ENCODE data around the gene ZNF778. TPM values are rescaled to one million over a fixed set of nuclear protein-coding genes. Genes with fewer than 3 reads are reported as not detected.

ZNF778 gene
- total RNA-seq, 1 experiment from 2014 or later, result 16.4 TPM

- no CpG with 5 or more reads among the region's 11 CpGs for WGBS (ENCODE audit: extremely low coverage, insufficient read length, low lambda C conversion rate)
- no peak overlapping the region for H3K4me3 Mint-ChIP-seq
Observed at GRCh38 chr16:89173174-89173921, 44.2 kb upstream of the ZNF778 start.

More at GRCh38 chr16:89173174-89173921, 44.2 kb upstream of the ZNF778 start:
- no peaks in the 10 kb centered on the region for H3K27me3 ChIP-seq (ENCODE audit: insufficient read depth, low read length)
- no peak overlapping the region for H2BK15ac ChIP-seq (ENCODE audit: low read depth, low read length)
- H3K4me1 ChIP-seq (ENCODE audit: insufficient read depth, low read length), result no peaks in the 10 kb centered on the region
- Mint-ChIP-seq H3K4me1 (peaks cover 12 to 23% of the 10 kb centered on the region in 2 experiments), H3K9me3 (no peaks in the 10 kb centered on the region), H3K36me3 (ENCODE audit: insufficient read depth in 1 of 3, low read depth in 3 of 3) (no peaks in the 10 kb centered on the region), H3K27me3 (ENCODE audit: low read depth) (peaks cover 18% of the 10 kb centered on the region), H3K27ac (no peak overlapping the region)
- no peak overlapping the region for H4K8ac ChIP-seq (replicated peaks; ENCODE audit: insufficient read length, low read depth, low read length)
- H3K14ac ChIP-seq (ENCODE audit: insufficient read depth, low read length), result no peak overlapping the region
- no peak overlapping the region for H3K9ac ChIP-seq (ENCODE audit: extremely low read depth, insufficient read length, low read length)
- no peak overlapping the region for H2BK20ac ChIP-seq (ENCODE audit: low read depth, low read length, poor library complexity, severe bottlenecking)
- H2BK120ac ChIP-seq (ENCODE audit: low read depth, low read length, poor library complexity, severe bottlenecking), result no peak overlapping the region
- H3K79me2 ChIP-seq (ENCODE audit: insufficient read depth, low read length), result no peaks in the 10 kb centered on the region
- H3K9me3 ChIP-seq (ENCODE audit: control insufficient read depth, low read depth, low read length), result no peaks in the 10 kb centered on the region
- no peak overlapping the region for H3K56ac ChIP-seq (ENCODE audit: insufficient read length, low read depth, low read length)
- H4K91ac ChIP-seq (ENCODE audit: insufficient read length, low read depth, low read length), result no peak overlapping the region
- TF ChIP-seq CTCF (conservative IDR thresholded peaks at IDR 0.05), result no peak
- no peak overlapping the region for H2AFZ ChIP-seq (ENCODE audit: low read length)
- H3K79me1 ChIP-seq (ENCODE audit: insufficient read depth, low read depth, low read length, poor library complexity, severe bottlenecking), result no peaks in the 10 kb centered on the region
- peaks cover 6% of the 10 kb centered on the region for H3K23me2 ChIP-seq (ENCODE audit: insufficient read length, low read depth, low read length, poor library complexity, severe bottlenecking)
- H4K20me1 ChIP-seq (ENCODE audit: control insufficient read depth, insufficient read depth, insufficient read length), result no peaks in the 10 kb centered on the region
- H4K5ac ChIP-seq (ENCODE audit: insufficient read length, low read depth, low read length), result no peak overlapping the region
- no peak overlapping the region for H3K4ac ChIP-seq (ENCODE audit: low read depth, low read length)
- no peak overlapping the region for H3K18ac ChIP-seq (ENCODE audit: insufficient read length, low read depth, low read length)
- no peak overlapping the region for H3K27ac ChIP-seq (ENCODE audit: insufficient read length, low read depth, low read length)
- H2BK5ac ChIP-seq (ENCODE audit: insufficient read length, low read length), result no peak overlapping the region
- no peak overlapping the region for H2BK12ac ChIP-seq (ENCODE audit: insufficient read length, low read depth, low read length)
- no peak overlapping the region for H3K4me2 ChIP-seq (ENCODE audit: insufficient read depth, insufficient read length, low read length)
- H2AK5ac ChIP-seq (ENCODE audit: insufficient read length, low read length), result no peak overlapping the region
- no peak overlapping the region for H3K23ac ChIP-seq (ENCODE audit: insufficient read length, low read depth, low read length)
- no peak for DNase-seq
- no peak overlapping the region for H3T11ph ChIP-seq (ENCODE audit: low read length)
